Smooth muscle cell (in vitro differentiated cells): ENCODE measurements around the gene FBXO48. TPM values are rescaled to one million over a fixed set of nuclear protein-coding genes. Genes with fewer than 3 reads are reported as not detected.

Experiments
- DNase-seq: peaks from one replicate; lab custom pipeline; 2025; ENCODE audit not compliant: unreplicated experiment; lab: John Stamatoyannopoulos, UW
- H2AFZ ChIP-seq: fragments of 200-600 bp; sonication (generic); 2 replicates; pipeline ENCODE4 v1.6.0; 2016; ENCODE audit warnings: antibody characterized with exemption, low read depth, mild to moderate bottlenecking
- H3F3A ChIP-seq: fragments of 200-600 bp; sonication (generic); 2 replicates; pipeline ENCODE4 v1.6.0; 2017; ENCODE audit warnings: antibody characterized with exemption, low read depth
- H3K27ac ChIP-seq: fragments of 200-600 bp; sonication (generic); 2 replicates; pipeline ENCODE4 v1.5.1; 2016; ENCODE audit warnings: low read depth, mild to moderate bottlenecking
- H3K27me3 ChIP-seq: fragments of 200-600 bp; sonication (generic); 2 replicates; pipeline ENCODE4 v1.6.1; 2016; ENCODE audit warnings: low read depth, mild to moderate bottlenecking
- H3K36me3 ChIP-seq: fragments of 200-600 bp; sonication (generic); 2 replicates; pipeline ENCODE4 v1.5.1; 2016; ENCODE audit warnings: low read depth
- H3K4me1 ChIP-seq: fragments of 200-600 bp; sonication (generic); 2 replicates; pipeline ENCODE4 v1.5.1; 2016; ENCODE audit warnings: low read depth
- H3K4me2 ChIP-seq: fragments of 200-600 bp; sonication (generic); 2 replicates; pipeline ENCODE4 v1.6.0; 2016; ENCODE audit warnings: mild to moderate bottlenecking
- H3K4me3 ChIP-seq: fragments of 200-600 bp; sonication (generic); 2 replicates; pipeline ENCODE4 v1.5.1; 2016; ENCODE audit warnings: mild to moderate bottlenecking
- H3K79me2 ChIP-seq: fragments of 200-600 bp; sonication (generic); 2 replicates; pipeline ENCODE4 v1.6.0; 2016; ENCODE audit warnings: low read depth, mild to moderate bottlenecking
- H3K9ac ChIP-seq: fragments of 200-600 bp; sonication (generic); 2 replicates; pipeline ENCODE4 v1.6.0; 2016; ENCODE audit warnings: low read depth
- H3K9me3 ChIP-seq: fragments of 200-600 bp; sonication (generic); replicated peaks from 2 replicates; pipeline ENCODE4 v1.5.1; 2016; ENCODE audit warnings: low read depth
- H4K20me1 ChIP-seq: fragments of 200-600 bp; sonication (generic); 2 replicates; pipeline ENCODE4 v1.6.0; 2016; ENCODE audit warnings: low read depth
- WGBS: methylation state at CpG from one replicate; pipeline ENCODE4 v1.1.7; 2016; ENCODE audit warnings: low lambda C conversion rate; 5-methylcytosine and 5-hydroxymethylcytosine counted together
- polyA plus RNA-seq: library from polyadenylated mRNA; unstranded; fragments of >200 nt; fragmentation: Nextera tagmentation; extraction: Ambion mirVana; gene quantifications from 2 replicates; pipeline ENCODE4 v1.2.1, GENCODE V29; 2016
- total RNA-seq: library from RNA; depleted of rRNA; stranded (reverse); fragments of >200 nt; gene quantifications from 2 replicates; pipeline ENCODE4 v1.2.3, GENCODE V29; 2014
- TF ChIP-seq, protein P1 (sequence below): fragments of 200-600 bp; sonication (generic); IDR thresholded peaks from 2 replicates; pipeline ENCODE4 v1.5.1; 2017; ENCODE audit warnings: borderline replicate concordance, mild to moderate bottlenecking, antibody characterized with exemption; ENCODE audit not compliant: insufficient read depth, poor library complexity, severe bottlenecking

The FBXO48 gene
- total and polyA plus RNA-seq, 2 experiments from 2014 or later: 0.42 to 0.81 TPM

DNA sequence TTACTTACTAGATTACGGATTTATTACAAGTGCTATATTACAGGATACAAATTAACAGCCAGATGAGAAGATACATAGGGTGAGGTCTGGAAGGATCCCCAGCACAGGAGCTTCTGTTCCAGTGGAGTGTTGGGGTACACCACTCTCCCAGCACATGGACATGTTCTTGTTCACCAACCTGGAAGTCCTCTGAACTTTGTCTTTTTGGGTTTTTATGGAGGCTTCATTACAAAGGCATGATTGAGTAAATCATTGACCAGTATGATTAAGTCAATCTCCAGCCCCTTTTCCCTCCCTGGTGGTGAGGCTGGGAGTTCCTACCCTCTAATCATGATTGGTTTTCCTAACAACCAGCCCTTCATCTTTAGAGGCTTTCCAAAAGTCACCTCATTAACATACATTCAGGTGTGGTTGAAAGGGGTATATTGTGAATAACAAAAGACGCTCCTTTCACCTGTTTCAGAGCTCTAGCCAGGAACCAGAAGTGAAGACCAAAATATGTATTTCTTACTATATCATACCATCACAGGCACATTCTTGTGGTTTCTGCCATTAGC lies 38.6 kb upstream of the FBXO48 start:
- Histone ChIP-seq H3K4me1 (no peaks in the 10 kb centered on the region), H3K36me3 (no peaks in the 10 kb centered on the region), H3K9me3 (no peaks in the 10 kb centered on the region), H3K9ac (no peak overlapping the region), H4K20me1 (no peaks in the 10 kb centered on the region), H3F3A (no peaks in the 10 kb centered on the region), H3K27ac (no peak overlapping the region), H2AFZ (no peak overlapping the region), H3K79me2 (no peaks in the 10 kb centered on the region), H3K4me2 (no peak overlapping the region), H3K27me3 (no peaks in the 10 kb centered on the region), H3K4me3 (no peak overlapping the region)
- WGBS: 93% methylated on average over 2 of the region's 2 CpGs
- TF ChIP-seq, protein P1, sequence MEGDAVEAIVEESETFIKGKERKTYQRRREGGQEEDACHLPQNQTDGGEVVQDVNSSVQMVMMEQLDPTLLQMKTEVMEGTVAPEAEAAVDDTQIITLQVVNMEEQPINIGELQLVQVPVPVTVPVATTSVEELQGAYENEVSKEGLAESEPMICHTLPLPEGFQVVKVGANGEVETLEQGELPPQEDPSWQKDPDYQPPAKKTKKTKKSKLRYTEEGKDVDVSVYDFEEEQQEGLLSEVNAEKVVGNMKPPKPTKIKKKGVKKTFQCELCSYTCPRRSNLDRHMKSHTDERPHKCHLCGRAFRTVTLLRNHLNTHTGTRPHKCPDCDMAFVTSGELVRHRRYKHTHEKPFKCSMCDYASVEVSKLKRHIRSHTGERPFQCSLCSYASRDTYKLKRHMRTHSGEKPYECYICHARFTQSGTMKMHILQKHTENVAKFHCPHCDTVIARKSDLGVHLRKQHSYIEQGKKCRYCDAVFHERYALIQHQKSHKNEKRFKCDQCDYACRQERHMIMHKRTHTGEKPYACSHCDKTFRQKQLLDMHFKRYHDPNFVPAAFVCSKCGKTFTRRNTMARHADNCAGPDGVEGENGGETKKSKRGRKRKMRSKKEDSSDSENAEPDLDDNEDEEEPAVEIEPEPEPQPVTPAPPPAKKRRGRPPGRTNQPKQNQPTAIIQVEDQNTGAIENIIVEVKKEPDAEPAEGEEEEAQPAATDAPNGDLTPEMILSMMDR: no peak
- no peak for DNase-seq

- no peaks in the 10 kb centered on the region for H3F3A ChIP-seq
- no peak overlapping the region for H2AFZ ChIP-seq
- no peaks in the 10 kb centered on the region for H3K9me3 ChIP-seq
- H3K4me1 ChIP-seq: no peaks in the 10 kb centered on the region
- no peak overlapping the region for H3K27ac ChIP-seq
- TF ChIP-seq, protein P1: no peak
- no peak for DNase-seq
- no peak overlapping the region for H3K4me3 ChIP-seq
- H4K20me1 ChIP-seq: no peaks in the 10 kb centered on the region
- H3K79me2 ChIP-seq: no peaks in the 10 kb centered on the region
- no peaks in the 10 kb centered on the region for H3K36me3 ChIP-seq
- no peak overlapping the region for H3K4me2 ChIP-seq
- no peaks in the 10 kb centered on the region for H3K27me3 ChIP-seq
- 69% methylated on average over 5 of the region's 5 CpGs for WGBS
- H3K9ac ChIP-seq: no peak overlapping the region
Measured at GRCh38 chr2:68501768-68502167, 34.7 kb upstream of the FBXO48 start.

DNA sequence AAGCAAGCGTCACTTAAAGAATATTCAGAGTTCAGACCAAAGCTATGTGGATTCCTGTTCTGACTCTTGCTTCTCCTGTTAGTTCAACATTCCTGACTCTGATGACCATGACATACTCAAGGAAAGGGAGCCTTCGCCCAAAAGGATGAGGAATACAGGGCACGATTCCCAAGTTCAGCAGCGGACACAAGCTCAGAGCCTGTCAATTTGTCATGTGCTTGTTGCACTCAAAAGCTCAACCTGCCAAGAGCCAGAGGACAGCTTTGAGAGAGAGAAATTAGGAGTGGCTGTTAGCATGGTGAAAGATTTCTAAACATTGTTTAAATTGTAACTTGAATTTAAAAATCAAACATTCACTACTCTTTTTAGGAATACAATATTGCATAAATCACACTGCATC lies 33.6 kb upstream of the FBXO48 start:
- 96% methylated on average over 4 of the region's 4 CpGs for WGBS
- no peaks in the 10 kb centered on the region for H3K4me1 ChIP-seq
- H3K4me3 ChIP-seq: no peak overlapping the region
- no peaks in the 10 kb centered on the region for H3K36me3 ChIP-seq
- no peak overlapping the region for H3K27ac ChIP-seq
- H3K9ac ChIP-seq: no peak overlapping the region
- H4K20me1 ChIP-seq: no peaks in the 10 kb centered on the region
- no peaks in the 10 kb centered on the region for H3F3A ChIP-seq
- H2AFZ ChIP-seq: no peak overlapping the region
- no peak for DNase-seq
- no peak overlapping the region for H3K4me2 ChIP-seq
- TF ChIP-seq, protein P1: no peak
- no peaks in the 10 kb centered on the region for H3K27me3 ChIP-seq
- H3K79me2 ChIP-seq: no peaks in the 10 kb centered on the region
- no peaks in the 10 kb centered on the region for H3K9me3 ChIP-seq

DNA sequence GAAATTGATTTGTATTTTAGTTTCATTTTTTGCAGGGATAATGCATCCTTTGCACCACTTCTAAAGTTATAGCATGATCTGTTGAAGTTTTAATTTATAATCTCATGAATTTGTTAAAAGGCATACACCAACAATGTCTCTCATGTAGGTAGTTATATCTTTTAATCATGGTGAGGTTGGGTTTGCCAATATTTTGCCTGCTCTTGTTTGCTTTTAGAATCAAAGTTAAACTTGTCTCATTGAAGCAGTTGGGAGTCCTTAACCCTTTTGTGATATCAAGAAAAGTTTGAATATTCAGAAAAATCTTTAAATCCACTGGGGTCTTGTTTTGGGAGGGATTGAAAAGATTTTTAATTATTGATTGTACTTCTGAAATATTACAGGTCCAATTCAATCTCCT lies 32.0 kb upstream of the FBXO48 start:
- H3K4me3 ChIP-seq: no peak overlapping the region
- no peak overlapping the region for H3K27ac ChIP-seq
- H3K4me1 ChIP-seq: no peaks in the 10 kb centered on the region
- no peaks in the 10 kb centered on the region for H3K36me3 ChIP-seq
- no peaks in the 10 kb centered on the region for H3F3A ChIP-seq
- no peak overlapping the region for H3K9ac ChIP-seq
- DNase-seq: no peak
- H4K20me1 ChIP-seq: no peaks in the 10 kb centered on the region
- H3K27me3 ChIP-seq: no peaks in the 10 kb centered on the region
- H3K79me2 ChIP-seq: no peaks in the 10 kb centered on the region
- TF ChIP-seq, protein P1: no peak
- no peak overlapping the region for H3K4me2 ChIP-seq
- H3K9me3 ChIP-seq: no peaks in the 10 kb centered on the region
- H2AFZ ChIP-seq: no peak overlapping the region
